GM12872 (cell line): ENCODE results near the gene SLX4.
A peak's percentile ranks its signal among the peaks of the same experiment; 100 is the strongest.

Source experiments
- CTCF ChIP-seq: IDR thresholded peaks from 3 replicates; pipeline ENCODE4 v1.5.1; 2011; ENCODE audit warnings: low read depth, mild to moderate bottlenecking, low read length, moderate library complexity; ENCODE audit not compliant: insufficient read depth

SLX4 gene

GRCh38 chr16:3611146-3611975 lies at the start of gene SLX4:
TSS of gene SLX4 (minus strand) at chr16:3611606. CDS start at chr16:3608964, 2,642 bp downstream.
- TF ChIP-seq CTCF, result no peak

- TF ChIP-seq CTCF, result no peak
These were observed 47.8 kb upstream of the SLX4 start for GRCh38 chr16:3659251-3659650.

- no peak for TF ChIP-seq CTCF
These were observed 45.4 kb upstream of the SLX4 start for GRCh38 chr16:3656491-3657468.

GRCh38 chr16:3655396-3656159 lies 44.2 kb upstream of the SLX4 start:
- TF ChIP-seq CTCF, result no peak

GRCh38 chr16:3655030-3655395 lies 43.6 kb upstream of the SLX4 start:
- no peak for TF ChIP-seq CTCF

- peak; percentile 89 for TF ChIP-seq CTCF
These were observed 43.0 kb upstream of the SLX4 start, which contains the start of gene DNASE1 for GRCh38 chr16:3654249-3654991. TSS of gene DNASE1 (plus strand) at chr16:3654691. CDS start at chr16:3655374, 683 bp downstream.
